GM04503 (cell line): Measurements from ENCODE around the gene RNU2-63P.
"Not testable (repeated sequence)": the region's sequence is repeated elsewhere in the genome, so short reads cannot be mapped to it uniquely, and the experiment has no call there.

Experiments used
- DNase-seq: peaks from one replicate; pipeline ENCODE4 v3.0.0-alpha.2; 2012; ENCODE audit warnings: low read depth

RNU2-63P gene

DNA sequence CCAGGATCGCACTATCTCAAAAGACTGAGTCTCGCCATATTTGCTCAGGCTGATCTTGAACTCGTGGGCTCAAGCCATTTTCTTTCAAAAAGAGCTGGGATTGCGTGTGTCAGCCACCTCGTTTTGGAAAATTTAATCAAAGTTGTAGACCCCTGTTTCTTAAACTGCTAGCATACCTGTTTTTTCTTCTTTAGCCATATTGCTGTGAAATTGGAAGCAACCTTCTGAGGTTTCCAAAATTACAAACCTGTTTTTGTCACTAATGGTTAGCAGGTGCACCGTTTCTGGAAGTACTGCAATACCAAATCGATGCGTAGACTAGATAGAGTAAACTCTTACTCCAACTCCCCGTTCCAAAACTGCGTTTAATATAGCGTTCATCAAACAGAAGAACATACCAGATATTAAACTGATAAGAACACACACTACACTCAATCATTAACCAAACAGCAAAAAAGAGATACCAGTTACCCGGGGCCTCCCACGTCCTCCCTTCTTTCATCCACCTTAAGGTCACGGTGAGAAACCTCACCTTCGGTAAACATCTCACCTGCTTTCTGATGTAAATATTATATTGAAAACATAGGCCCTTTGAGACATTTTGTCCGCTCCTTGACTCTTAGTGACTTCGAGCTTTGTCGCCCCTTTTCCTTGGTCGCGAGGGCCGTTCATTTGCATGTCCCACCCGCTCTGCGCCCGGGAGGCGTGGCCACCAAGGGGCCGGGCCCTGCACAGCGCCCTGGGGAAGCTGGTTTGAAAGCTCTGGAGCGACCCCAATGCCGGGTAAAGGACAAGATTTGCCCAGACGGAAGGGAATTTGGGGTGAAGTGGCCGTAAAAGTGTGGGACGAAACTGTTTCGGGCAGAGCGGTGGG is at the start of gene RNU2-63P:
Gene RNU2-63P (minus strand): TSS at position 462 of the 874 bp plus-strand sequence.
- peak; percentile 31 for DNase-seq

GRCh38 chr2:88061295-88061694 is 44.9 kb upstream of the RNU2-63P start:
- no peak for DNase-seq

GRCh38 chr2:88060907-88061275 is 44.5 kb upstream of the RNU2-63P start:
- no peak for DNase-seq

DNA sequence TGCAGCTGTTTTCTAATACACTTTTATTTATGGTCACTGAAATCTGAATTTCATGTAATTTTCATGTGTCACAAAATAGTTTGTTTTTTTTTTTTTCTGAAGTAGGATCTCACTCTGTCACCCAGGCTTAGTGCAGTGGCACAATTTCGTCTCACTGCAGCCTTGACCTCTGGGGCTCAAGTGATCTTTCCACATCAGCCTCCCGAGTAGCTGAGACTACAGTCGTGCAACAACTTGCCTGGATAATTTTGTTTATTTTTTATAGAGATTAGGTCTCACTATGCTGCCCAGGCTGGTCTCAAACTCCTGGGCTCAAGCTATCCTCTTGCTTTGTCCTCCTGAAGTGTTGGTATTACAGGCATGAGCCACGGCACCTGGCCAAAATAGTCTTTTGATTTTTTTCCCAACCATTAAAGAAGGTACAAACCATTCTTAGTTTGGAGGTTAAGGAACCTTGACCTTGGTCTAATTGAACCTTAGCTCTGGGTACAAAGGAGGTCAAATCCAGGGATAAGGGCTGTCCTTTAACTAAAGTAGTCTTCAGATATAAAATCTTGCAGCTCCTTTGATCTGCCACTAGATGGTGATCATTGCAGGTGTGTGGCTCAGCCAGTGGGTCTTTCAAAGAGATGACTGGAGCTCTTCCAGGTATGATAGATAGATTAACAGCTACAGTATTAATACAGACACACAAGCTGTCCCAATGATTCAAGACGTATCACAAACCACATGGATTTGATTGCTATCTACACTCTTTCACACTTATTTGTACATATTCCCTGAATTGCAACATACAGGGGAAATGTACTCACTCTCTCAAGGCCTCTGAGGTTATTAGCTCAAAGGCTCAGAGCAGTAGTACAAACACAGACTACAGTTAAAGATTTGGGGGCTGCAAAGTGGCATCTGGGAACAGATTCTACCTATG is 43.9 kb upstream of the RNU2-63P start:
- DNase-seq = no peak

- no peak for DNase-seq
These were observed 41.8 kb upstream of the RNU2-63P start for GRCh38 chr2:88058191-88058590.

GRCh38 chr2:88057437-88057844 is 41.1 kb upstream of the RNU2-63P start:
- no peak for DNase-seq

DNA sequence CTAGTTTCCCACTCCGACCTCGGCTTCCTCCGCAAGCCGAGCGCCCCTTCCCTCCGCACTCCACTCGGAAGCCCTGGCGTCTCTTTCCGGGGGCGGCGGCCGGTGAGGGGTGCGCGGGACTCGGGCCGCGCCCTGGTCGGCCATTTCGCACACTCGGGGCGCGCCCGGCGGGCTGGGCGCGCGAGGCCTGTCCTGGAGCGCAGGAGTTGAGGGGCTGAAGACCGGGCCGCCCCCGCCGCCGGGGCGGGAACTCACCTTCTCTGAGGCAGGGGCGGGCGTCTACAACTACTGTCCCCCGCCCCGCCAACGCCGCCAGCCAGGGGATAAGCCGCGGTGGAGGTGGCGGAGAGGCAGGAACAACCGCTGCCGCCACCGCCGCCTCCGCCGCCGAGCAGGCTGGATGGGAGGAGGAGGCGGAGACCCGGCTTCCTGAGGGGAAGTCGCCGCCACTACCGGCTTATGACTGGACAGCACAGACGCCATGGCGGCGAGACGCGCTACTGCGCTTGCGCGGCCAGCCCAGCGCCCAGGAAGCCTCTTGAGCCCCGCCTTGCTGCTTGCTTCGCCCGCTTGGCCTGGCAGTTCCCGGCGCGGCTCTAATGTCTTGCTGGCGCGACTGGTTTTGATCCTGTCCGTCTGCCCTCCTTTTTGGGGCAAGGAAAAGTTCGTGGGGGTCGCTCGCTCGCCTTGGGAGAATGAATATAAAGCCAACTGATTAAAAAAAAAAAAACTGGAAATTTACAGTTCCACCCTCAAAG is 39.2 kb upstream of the RNU2-63P start, which contains the start of gene KRCC1:
Gene KRCC1 (minus strand): TSS at position 413 of the 758 bp plus-strand sequence. CDS start 27,220 bp downstream, outside the sequence.
- DNase-seq = peak; percentile 64

GRCh38 chr2:88054782-88055370 is 38.5 kb upstream of the RNU2-63P start:
- no peak for DNase-seq

DNA sequence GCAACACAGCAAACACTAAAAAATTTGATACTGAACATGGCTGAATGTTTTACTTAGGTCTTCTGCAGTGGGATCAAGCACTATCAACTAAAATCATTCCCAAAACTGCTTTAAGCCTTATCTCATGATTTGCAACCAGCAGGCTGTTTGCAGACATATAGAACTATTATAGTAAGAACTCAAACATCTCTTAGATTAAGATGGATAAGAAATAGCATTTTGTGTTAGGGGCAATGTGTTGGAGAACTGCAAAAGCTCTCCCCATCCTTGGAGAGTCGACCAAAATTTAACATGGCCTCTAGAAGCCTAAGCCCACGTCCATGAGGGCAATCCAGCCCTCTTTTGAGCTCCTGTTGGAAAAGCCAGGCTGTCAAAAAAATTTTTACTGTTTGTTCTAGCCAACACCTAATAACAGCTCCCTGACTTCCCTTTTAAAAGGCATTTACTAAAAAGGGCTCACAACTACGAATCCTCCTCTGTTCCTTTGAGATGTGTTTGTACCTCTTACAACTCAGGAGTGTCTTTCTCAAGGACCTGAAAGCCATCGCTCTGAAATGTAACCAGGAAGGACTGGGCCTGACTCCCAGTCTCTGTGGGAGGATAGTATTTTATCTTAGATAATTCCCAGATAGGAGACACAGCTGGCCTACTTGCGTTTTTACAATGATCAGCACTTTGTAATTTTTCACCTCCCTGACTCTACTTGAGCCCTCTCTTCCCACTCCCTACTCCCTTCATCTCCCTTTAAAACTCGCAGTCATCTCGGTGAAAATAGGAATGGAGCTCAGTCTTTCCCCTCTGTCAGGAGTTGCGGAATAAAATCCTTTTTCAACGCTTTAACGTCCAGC is 37.8 kb upstream of the RNU2-63P start:
- DNase-seq = no peak

GRCh38 chr2:88053296-88053695 is 36.9 kb upstream of the RNU2-63P start:
- peak; percentile 93 for DNase-seq

GRCh38 chr2:88051792-88052191 is 35.4 kb upstream of the RNU2-63P start:
- DNase-seq = no peak

DNA sequence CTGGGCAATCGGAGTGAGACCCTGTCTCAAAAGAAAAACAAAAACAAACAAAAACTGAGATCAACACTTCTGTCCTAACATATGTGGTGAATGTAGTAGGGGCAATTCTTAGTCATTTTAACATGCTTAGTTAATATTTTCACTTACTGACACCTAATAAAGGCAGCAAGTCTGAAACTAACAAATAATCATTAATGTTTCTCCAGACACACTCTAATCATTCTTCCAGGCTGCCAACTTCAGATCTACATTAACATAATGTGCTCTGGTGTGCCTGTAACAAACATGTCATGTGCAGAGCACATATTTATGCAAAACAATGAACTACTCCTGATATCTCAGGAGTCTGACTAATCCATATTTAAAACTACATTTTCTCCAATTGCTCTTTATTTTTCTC is 33.3 kb upstream of the RNU2-63P start:
- DNase-seq = no peak

DNA sequence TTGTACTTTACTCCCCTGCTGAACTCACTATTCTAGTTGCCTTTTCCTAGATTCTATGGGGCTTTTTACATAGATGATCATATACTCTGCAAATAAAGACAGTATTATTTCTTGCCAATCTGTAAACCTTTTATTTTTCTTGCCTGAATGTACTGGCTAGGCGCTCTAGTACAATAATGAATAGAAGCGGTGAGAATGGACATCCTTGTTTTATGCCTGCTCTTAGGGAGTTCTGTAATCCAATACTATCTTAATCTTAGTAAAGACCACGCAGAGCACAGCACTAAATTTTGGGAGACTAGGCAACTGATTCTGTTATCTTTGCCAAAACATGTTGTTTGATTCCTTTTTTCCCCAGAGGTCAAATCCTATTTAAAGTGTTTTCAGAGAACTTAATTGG is 32.2 kb upstream of the RNU2-63P start:
- no peak for DNase-seq

DNA sequence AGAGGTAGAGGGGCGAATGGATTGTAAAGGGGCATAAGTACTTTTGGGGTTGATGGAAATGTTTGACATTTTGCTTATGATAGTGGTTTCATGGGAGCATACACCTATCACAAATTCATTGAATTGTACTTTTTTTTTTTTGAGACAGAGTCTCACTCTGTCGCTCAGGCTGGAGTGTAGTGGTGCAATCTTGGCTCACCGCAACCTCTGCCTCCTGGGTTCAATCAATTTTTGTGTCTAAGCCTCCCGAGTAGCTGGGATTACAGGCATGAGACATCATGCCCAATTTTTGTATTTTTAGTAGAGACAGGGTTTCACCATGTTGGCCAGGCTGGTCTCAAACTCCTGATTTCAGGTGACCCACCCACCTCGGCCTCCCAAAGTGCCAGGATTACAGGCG is 29.2 kb upstream of the RNU2-63P start:
- DNase-seq = not testable (repeated sequence)

- no peak for DNase-seq
These were observed 26.1 kb upstream of the RNU2-63P start for GRCh38 chr2:88042476-88042875.

- peak; percentile 92 for DNase-seq
These were observed 22.1 kb upstream of the RNU2-63P start for GRCh38 chr2:88038263-88039105.

- DNase-seq = no peak
These were observed 20.3 kb upstream of the RNU2-63P start for GRCh38 chr2:88036606-88037005.

- no peak for DNase-seq
These were observed 19.8 kb upstream of the RNU2-63P start for GRCh38 chr2:88036182-88036581.

DNA sequence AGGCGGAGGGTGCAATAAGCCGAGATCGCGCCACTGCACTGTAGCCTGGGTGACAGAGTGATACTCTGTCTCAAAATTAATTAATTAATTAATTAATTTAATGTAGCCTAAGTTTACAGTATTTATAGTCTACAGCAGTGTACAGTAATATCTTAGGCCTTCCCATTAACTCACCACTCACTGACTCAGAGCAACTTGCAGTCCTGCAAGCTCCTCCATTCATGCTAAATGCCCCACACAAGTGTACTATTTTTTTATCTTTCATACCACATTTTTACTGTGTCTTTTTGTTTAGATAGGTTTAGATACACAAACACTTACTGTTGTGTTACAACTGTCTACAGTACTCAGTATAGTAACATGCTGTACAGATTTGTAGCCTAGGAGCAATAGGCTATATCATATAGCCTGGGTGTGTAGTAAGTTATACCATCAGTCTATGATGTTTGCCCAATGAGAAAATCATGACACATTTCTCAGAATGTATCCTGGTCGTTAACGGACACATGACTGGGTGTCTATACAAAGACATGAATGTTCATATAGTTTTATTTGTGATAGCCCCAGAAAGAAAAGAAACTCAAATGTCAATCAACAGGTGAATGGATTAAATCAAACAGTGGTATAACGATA is 15.8 kb upstream of the RNU2-63P start:
- no peak for DNase-seq
